GM23248 (cell line): ENCODE measurements around the gene CCDC197.

Source experiments
- EZH2 ChIP-seq: fragments of 200-600 bp; sonication (generic); IDR thresholded peaks from 2 replicates; pipeline ENCODE4 v1.6.1; 2018; ENCODE audit warnings: antibody characterized with exemption, mild to moderate bottlenecking; ENCODE audit not compliant: insufficient read depth, poor library complexity, severe bottlenecking
- EZH2phosphoT487 ChIP-seq: fragments of 200-600 bp; sonication (generic); IDR thresholded peaks from 2 replicates; pipeline ENCODE4 v1.6.1; 2018; ENCODE audit warnings: antibody characterized with exemption, moderate library complexity, mild to moderate bottlenecking, low read depth; ENCODE audit not compliant: insufficient read depth

GRCh38 chr14:94037954-94038353 is 40.9 kb downstream of the CCDC197 start:
- TF ChIP-seq EZH2 (no peak), EZH2phosphoT487 (no peak)
